HCT116 (cell line): ENCODE results near the gene FAM110C.

Source experiments
- CEBPB ChIP-seq: IDR thresholded peaks from 2 replicates; pipeline ENCODE4 v1.6.1; 2012; ENCODE audit warnings: low read depth
- EZH2 ChIP-seq: fragments of 200-600 bp; sonication (generic); IDR thresholded peaks from 2 replicates; pipeline ENCODE4 v1.6.1; 2017; ENCODE audit warnings: antibody characterized with exemption, mixed run types
- EZH2phosphoT487 ChIP-seq: fragments of 200-600 bp; IDR thresholded peaks from 2 replicates; pipeline ENCODE4 v1.6.1; 2018; ENCODE audit warnings: antibody characterized with exemption, borderline replicate concordance
- MAX ChIP-seq: IDR thresholded peaks from 2 replicates; pipeline ENCODE4 v1.6.1; 2012
- POLR2A ChIP-seq: IDR thresholded peaks from 2 replicates; pipeline ENCODE4 v1.7.0; 2011; ENCODE audit warnings: borderline replicate concordance; ENCODE audit not compliant: insufficient read depth, insufficient read length; ENCODE audit errors: extremely low read depth
- POLR2AphosphoS5 ChIP-seq: IDR thresholded peaks from 2 replicates; pipeline ENCODE4 v1.6.1; 2011; ENCODE audit warnings: mild to moderate bottlenecking, low read depth, low read length, moderate library complexity
- RAD21 ChIP-seq: IDR thresholded peaks from 2 replicates; pipeline ENCODE4 v1.6.1; 2012; ENCODE audit warnings: low read depth, mild to moderate bottlenecking
- SIN3A ChIP-seq: IDR thresholded peaks from 2 replicates; pipeline ENCODE4 v1.6.1; 2012; ENCODE audit warnings: low read depth
- TCF7L2 ChIP-seq: IDR thresholded peaks from 2 replicates; pipeline ENCODE4 v1.7.0; 2011; ENCODE audit warnings: borderline replicate concordance, inconsistent platforms; ENCODE audit not compliant: insufficient read depth, insufficient read length; ENCODE audit errors: extremely low read depth
- YY1 ChIP-seq: IDR thresholded peaks from 2 replicates; pipeline ENCODE4 v1.6.1; 2011; ENCODE audit warnings: low read length, low read depth, moderate library complexity, mild to moderate bottlenecking; ENCODE audit not compliant: insufficient replicate concordance; ENCODE audit errors: extremely low read depth
- TF ChIP-seq, protein P1 (sequence below), 3 experiments: fragments of 200-600 bp in 1 of 3; sonication (generic) in 1 of 3; IDR thresholded peaks in 2 of 3; conservative IDR thresholded peaks in 1 of 3; 2 replicates each; pipeline ENCODE4 v1.5.1; 2012 to 2017; ENCODE audit warnings: low read depth in 2 of 3, low read length in 2 of 3, antibody characterized with exemption in 1 of 3, borderline replicate concordance in 1 of 3, control low read depth in 1 of 3, mild to moderate bottlenecking in 1 of 3, mixed read lengths in 1 of 3, mixed run types in 1 of 3, moderate library complexity in 1 of 3; ENCODE audit not compliant: insufficient read depth in 1 of 3
- TF ChIP-seq, protein P2 (sequence below): IDR thresholded peaks from 2 replicates; pipeline ENCODE4 v1.6.1; 2012; ENCODE audit warnings: low read depth

- TF ChIP-seq POLR2A (no peak), CEBPB (no peak), SIN3A (no peak), RAD21 (no peak), EZH2 (no peak), EZH2phosphoT487 (no peak), YY1 (no peak), POLR2AphosphoS5 (no peak), MAX (no peak), TCF7L2 (no peak)
- TF ChIP-seq, protein P1, sequence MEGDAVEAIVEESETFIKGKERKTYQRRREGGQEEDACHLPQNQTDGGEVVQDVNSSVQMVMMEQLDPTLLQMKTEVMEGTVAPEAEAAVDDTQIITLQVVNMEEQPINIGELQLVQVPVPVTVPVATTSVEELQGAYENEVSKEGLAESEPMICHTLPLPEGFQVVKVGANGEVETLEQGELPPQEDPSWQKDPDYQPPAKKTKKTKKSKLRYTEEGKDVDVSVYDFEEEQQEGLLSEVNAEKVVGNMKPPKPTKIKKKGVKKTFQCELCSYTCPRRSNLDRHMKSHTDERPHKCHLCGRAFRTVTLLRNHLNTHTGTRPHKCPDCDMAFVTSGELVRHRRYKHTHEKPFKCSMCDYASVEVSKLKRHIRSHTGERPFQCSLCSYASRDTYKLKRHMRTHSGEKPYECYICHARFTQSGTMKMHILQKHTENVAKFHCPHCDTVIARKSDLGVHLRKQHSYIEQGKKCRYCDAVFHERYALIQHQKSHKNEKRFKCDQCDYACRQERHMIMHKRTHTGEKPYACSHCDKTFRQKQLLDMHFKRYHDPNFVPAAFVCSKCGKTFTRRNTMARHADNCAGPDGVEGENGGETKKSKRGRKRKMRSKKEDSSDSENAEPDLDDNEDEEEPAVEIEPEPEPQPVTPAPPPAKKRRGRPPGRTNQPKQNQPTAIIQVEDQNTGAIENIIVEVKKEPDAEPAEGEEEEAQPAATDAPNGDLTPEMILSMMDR (IDR thresholded peaks at IDR 0.05 in 2 of 3, conservative IDR thresholded peaks at IDR 0.05 in 1 of 3; ENCODE audit: borderline replicate concordance in 1 of 3, insufficient read depth in 1 of 3, low read depth in 2 of 3, low read length in 2 of 3), result no peak
- TF ChIP-seq, protein P2, sequence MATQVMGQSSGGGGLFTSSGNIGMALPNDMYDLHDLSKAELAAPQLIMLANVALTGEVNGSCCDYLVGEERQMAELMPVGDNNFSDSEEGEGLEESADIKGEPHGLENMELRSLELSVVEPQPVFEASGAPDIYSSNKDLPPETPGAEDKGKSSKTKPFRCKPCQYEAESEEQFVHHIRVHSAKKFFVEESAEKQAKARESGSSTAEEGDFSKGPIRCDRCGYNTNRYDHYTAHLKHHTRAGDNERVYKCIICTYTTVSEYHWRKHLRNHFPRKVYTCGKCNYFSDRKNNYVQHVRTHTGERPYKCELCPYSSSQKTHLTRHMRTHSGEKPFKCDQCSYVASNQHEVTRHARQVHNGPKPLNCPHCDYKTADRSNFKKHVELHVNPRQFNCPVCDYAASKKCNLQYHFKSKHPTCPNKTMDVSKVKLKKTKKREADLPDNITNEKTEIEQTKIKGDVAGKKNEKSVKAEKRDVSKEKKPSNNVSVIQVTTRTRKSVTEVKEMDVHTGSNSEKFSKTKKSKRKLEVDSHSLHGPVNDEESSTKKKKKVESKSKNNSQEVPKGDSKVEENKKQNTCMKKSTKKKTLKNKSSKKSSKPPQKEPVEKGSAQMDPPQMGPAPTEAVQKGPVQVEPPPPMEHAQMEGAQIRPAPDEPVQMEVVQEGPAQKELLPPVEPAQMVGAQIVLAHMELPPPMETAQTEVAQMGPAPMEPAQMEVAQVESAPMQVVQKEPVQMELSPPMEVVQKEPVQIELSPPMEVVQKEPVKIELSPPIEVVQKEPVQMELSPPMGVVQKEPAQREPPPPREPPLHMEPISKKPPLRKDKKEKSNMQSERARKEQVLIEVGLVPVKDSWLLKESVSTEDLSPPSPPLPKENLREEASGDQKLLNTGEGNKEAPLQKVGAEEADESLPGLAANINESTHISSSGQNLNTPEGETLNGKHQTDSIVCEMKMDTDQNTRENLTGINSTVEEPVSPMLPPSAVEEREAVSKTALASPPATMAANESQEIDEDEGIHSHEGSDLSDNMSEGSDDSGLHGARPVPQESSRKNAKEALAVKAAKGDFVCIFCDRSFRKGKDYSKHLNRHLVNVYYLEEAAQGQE, result no peak
Observed at GRCh38 chr2:28406-28975, 17.8 kb downstream of the FAM110C start.
